Activated CD4-positive, alpha-beta T cell treated with anti-CD3 and anti-CD28 coated beads, Interleukin-2, Interleukin-6, amounts not matched to agents 100 ng/mL and 50 ng/mL, durations not matched to agents 16 hours and 8 hours (primary cell): ENCODE measurements around the gene ALPG.
A peak's percentile ranks its signal among the peaks of the same experiment; 100 is the strongest.
"Not testable (repeated sequence)": the region's sequence is repeated elsewhere in the genome, so short reads cannot be mapped to it uniquely, and the experiment has no call there.

Experiments used
- DNase-seq: peaks from one replicate; pipeline ENCODE4 v3.0.0-alpha.2; 2020

ALPG gene

GRCh38 chr2:232420463-232421188 is 14.0 kb downstream of the ALPG start:
- peak; percentile 32 for DNase-seq

GRCh38 chr2:232421189-232421785 is 14.6 kb downstream of the ALPG start:
- DNase-seq = no peak

GRCh38 chr2:232422051-232422450 is 15.4 kb downstream of the ALPG start:
- DNase-seq = no peak

- not testable (repeated sequence) for DNase-seq
These were observed 16.4 kb downstream of the ALPG start for GRCh38 chr2:232422996-232423395.

GRCh38 chr2:232423407-232423806 is 16.8 kb downstream of the ALPG start:
- not testable (repeated sequence) for DNase-seq

DNA sequence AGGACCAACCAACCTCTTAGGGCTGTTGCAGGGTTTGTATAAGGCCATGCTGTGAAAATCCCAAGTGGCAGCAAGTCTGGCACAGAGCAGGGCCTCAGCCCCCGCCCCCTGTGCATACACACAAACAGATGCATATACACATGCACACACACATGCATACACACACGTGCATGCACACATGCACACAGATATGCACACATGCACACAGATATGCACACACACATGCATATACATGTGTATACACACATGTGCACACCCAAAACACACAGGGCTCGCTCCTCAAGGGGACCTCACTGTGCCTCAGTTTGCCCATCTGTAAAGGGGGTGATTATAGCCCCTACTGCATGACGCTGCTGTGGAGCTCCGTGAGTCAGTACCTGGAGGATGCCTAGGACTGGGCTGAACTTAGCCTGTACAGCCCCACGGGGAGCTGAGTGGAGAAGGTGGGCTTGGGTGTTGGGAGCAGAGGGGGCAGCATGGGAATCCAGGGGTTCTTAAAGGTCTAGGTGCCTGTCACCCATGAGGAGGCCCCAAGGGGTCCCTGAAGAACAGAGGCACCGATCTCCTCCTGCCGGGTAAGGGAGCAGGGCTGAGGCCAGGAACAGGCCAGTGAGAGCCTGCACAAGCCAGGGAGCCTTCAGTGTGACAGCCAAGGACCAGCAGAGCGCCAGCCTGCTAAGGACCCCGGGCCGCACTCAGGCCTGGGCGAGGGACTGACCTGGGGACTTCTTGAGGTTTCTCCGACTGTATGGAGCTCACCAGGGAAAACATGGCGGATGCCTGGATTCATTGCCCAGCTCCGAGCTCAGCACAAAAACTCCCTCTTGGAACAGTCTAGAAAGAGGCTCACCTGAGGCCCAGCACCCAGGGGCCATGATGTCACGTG is 25.3 kb downstream of the ALPG start:
- no peak for DNase-seq

GRCh38 chr2:232432598-232433184 is 26.0 kb downstream of the ALPG start:
- DNase-seq = no peak

- not testable (repeated sequence) for DNase-seq
These were observed 27.0 kb downstream of the ALPG start for GRCh38 chr2:232433622-232434021.

GRCh38 chr2:232434091-232434490 is 27.4 kb downstream of the ALPG start:
- DNase-seq = no peak

DNA sequence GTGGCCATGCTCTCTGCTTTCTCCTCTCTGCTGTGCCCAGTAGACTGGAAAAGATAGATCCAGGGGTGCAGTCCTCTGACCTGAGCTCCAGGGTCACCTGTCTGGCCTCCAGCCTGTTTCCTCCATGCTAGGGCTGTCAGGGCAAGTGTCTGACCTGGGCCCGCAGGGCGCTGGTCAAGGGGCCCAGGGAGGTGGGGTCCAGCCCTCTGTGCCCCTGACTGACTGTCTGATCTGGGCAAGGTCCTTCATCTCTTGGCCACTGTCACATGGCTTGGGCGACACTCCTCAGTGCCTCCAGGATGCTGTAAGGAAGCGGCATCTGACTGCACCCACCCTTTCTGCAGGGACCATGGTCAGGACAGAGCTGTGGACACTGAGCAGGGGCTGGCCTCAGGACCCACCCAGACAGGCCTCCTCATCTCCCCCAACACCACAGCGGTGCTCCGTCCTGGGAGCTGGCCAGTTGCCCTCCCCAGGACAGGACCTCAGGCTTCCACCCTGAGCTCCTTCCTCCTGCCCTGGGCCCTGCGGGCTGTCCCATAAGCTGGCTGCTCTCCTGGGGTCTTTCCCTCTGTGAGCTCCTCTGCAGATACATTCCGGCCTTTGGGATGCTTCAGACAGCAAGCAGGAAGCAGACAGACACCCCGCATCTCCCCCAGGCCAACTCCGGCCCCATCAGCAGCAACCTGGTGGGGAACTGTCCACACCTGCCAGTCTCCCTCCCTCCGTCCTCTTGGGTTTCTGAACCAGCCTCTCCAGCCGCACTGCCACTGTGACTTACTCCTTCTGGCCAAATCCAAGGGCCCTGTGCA is 28.1 kb downstream of the ALPG start:
- DNase-seq = no peak

- DNase-seq = no peak
These were observed 28.7 kb downstream of the ALPG start for GRCh38 chr2:232435375-232435648.

DNA sequence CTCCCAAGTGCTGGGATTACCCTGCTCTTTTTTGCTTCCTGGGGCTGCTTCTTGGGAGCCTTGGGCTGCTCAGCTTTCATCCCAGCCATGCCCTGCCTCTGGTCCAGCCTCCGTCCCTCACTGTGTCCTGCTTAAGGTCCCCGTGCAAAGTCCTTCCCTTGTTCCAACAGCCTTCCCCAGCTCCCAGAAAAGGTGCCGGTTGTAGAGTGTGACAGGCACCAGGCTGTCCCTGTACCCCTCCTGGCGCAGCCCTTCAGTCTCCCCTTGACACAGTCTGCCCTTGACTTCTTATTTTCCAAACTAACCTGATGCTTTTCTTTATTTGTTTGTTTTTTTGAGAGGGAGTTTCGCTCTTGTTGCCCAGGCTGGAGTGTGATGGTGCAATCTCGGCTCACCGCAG is 29.2 kb downstream of the ALPG start:
- no peak for DNase-seq

DNA sequence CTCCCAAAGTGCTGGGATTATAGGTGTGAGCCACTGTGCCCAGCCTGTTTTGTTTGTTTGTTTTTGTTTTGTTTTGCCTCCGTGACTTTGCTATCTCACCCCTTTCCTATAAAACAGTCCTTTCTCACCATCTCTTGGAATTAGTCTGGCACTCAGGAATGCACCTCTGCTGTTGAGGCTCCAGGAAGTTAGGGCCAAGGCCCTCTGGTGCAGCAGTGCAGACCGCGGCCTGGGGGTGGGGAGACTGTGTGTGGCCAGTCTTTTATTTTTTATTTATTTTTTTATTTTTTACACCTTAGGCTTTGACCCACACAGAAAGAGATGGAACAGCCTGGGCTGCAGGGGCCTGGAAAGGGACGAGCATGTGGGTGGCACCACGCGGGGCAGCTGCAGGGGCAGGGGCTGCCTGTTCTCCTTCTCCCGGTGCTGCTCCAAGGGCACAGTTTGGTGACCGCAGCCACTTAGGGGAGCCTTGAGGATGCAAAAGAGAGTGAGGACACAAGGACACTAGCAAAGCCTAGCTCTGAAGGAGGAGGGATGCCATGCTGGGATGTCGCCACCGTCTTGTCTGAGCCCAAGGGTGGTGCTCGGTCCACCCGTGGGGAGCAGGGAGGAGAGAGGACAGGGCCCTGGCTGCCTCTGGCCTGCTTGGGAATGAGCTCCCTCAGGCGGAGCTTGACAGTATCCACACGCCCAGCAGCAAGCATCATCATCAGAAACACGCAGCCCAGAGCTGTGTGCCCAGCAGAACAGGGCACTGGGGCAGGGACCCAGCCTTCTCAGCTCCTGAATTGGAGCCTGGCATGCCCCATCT is 29.9 kb downstream of the ALPG start:
- no peak for DNase-seq

DNA sequence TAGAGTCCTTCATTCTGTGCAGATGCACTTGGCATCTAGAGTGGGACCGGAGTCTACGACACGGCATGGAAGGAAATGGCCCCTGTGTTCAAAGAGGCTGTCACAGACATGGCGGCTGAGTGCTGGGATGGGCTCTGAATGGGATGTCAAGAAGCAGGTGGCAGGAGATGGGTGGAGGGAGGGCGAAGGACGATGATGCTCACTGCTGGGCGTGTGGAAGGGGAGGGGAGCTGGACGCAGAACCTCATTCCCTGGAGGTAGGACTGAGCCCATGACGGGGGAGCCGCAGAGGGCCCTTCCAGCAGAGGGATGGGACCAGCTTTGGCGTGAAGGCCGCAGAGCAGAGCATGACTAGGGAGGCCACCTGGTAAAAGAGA is 30.5 kb downstream of the ALPG start:
- DNase-seq = no peak

GRCh38 chr2:232438091-232438490 is 31.4 kb downstream of the ALPG start:
- DNase-seq = no peak

GRCh38 chr2:232438951-232439757 is 32.5 kb downstream of the ALPG start:
- peak; percentile 53 for DNase-seq

GRCh38 chr2:232439758-232440135 is 33.1 kb downstream of the ALPG start:
- DNase-seq = no peak

DNA sequence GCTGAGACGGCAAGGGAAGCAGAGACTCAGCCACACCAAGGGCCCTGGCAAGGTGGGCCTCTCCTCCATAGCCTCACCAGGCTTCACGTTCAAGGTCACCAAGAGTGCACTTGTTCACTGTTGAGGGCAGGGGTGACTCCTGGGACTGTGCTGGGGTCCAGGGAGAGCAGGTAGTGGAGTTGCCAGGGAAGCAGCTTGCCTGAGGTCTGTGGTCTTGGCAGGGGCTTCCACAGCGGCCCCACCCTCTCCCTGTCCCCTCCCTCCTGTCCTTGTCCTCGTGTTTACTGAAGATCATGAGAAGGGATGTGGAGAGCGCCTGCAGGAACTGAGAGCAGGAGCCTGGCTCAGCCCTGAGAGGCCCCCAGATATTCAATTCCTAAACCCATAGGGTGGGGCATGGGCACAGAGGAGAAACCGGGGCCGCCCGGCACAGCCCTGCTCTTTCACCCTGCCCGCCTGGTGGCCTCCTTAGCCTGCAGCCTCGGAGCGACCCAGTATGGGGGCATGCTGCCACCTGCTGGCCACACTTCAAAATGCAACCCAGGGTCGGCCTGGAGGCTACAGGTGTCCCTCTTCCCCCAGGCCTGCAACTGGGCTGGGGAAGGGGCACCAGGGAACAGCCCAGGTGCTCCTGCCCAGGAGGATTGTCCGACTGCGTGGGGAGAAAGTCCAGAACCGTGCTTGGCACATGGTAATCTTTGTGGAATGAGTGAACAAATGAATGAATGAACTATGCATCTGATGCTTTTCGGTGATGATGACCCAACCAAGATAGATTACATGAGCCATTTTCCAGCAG is 33.8 kb downstream of the ALPG start:
- peak; percentile 92 for DNase-seq

- DNase-seq = no peak
These were observed 34.6 kb downstream of the ALPG start for GRCh38 chr2:232441147-232441651.

GRCh38 chr2:232441922-232442321 is 35.3 kb downstream of the ALPG start:
- not testable (repeated sequence) for DNase-seq
